NCI-H146 (cell line): ENCODE measurements around the gene COQ3.

Experiments used
- DNase-seq: peaks from one replicate; lab custom pipeline; 2025; lab: John Stamatoyannopoulos, UW

Gene COQ3

DNA sequence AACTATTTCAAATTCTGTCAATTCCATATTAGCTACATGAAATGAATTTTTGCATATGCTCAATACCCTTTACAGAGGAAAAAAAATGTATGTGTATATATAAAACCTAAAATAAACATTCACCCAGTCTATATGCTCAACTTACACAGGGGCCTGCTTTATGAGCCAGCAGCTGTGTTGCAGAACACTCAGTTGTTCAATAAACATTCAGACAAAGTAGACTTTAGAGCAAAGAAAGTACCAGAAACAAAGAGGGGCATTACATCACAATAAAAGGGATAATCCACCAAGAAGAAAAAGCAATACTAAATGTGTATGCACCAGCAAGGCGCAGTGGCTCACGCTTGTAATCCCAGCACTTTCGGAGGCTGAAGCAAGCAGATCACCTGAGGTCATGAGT lies 9.5 kb downstream of the COQ3 start:
- no peak for DNase-seq

- no peak for DNase-seq
These were observed 15.4 kb downstream of the COQ3 start for GRCh38 chr6:99378636-99379035.

DNA sequence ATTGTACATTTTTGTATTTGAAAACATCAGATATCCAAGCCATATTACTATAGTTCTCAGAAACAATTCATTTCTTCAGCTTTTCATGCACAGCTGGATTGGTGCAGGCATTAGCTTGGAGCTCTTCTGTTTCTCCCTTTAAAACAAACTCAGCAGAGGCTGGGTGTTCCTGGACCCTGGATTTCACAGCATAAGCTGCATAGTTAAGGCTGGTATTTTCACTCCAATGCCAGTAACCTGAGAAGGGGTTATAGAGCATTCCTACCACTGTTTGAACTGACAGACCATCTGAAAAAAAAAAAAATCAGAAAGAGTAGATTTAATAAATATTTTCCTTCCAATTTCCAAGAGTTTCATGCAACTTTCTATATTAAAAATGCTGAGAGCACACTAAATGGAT lies 24.5 kb downstream of the COQ3 start:
- DNase-seq: no peak

DNA sequence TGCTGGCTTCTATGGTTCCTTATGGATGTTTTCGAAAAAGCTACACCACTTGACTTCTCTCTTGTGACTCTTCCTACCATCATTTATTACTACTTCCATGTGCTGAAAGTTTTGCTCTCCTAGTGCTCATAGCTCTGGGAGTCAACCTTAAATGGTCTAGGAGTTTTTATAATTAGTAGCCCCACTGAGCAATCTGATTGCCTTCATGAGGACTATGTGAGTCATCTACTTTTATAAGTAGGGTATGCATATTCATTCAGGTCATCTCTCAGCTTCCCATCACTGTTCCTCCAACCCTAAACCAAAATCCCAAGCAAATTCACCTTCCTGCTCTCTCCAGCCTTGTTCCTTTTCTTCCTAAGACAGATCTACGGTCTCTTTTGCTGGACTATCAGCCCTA lies 27.1 kb downstream of the COQ3 start:
- DNase-seq: no peak

- no peak for DNase-seq
These were observed 30.0 kb downstream of the COQ3 start for GRCh38 chr6:99364026-99364425.

GRCh38 chr6:99362678-99363268 lies 31.2 kb downstream of the COQ3 start:
- no peak for DNase-seq

DNA sequence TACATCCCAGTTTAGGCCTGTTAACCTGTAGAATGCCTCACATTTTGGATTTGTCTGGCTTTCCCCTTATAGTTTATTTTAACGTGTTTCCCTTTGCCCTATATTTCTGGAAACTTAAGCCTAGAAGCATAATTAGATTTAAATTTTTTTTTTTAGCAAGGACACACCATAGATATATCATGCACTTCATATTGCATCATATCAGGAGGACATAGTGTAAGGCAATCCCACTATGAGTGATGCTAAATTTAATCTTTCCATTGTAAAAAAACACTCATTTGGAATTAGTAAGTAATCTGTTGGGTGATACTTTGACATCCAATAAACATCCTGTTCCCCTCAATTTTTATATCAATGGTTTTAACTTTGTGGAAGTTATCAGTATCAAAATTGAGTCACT lies 34.2 kb downstream of the COQ3 start:
- no peak for DNase-seq

DNA sequence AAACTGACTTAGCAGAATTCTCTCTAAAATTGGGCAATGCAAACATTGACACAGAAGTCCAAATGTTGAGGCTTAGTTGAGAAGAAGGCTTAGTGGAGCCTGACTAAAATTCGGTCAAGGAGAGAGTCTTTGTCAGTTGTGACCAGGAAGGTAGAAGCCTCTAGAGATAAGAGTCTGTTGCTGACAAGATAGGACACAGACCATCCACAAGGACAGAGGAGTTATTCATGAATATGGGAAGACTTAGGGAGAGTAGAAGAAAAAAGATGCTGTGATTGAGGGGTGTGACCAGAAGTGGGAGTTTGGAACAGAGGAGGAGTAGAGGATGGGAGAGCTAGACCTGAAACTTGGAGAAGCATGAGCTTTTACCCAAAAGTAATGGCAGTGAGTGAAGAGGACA lies 37.4 kb downstream of the COQ3 start:
- no peak for DNase-seq

GRCh38 chr6:99354983-99355382 lies 39.0 kb downstream of the COQ3 start:
- no peak for DNase-seq

DNA sequence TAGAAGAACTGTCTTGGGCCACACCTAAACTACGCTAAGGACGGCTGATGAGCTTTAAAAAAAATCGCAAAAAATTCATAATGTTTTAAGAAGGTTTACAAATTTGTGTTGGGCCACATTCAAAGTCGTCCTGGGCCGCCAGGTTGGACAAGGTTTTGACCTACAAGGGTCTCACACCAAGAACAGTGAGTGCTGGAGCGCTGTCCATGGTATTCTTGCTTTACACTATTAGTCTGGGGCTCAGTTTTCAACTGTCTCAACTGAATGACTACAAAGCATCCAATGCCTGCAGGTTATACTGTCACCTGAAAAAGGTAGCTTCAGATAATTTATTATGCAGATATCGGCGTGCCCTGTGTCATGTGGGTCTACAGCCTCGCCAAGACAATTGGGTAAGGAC lies 40.9 kb downstream of the COQ3 start:
- DNase-seq: no peak

GRCh38 chr6:99350573-99350972 lies 43.4 kb downstream of the COQ3 start:
- DNase-seq: peak; percentile 40

- peak; percentile 87 for DNase-seq
These were observed 44.5 kb downstream of the COQ3 start, which contains the start of gene FAXC for GRCh38 chr6:99349171-99350141. Gene FAXC, minus strand, starts transcription at chr6:99349674. Its CDS starts 302 bp downstream, at chr6:99349372.

- peak; percentile 63 for DNase-seq
These were observed 45.5 kb downstream of the COQ3 start for GRCh38 chr6:99348288-99349170.

- no peak for DNase-seq
These were observed 46.2 kb downstream of the COQ3 start for GRCh38 chr6:99347804-99348203.

GRCh38 chr6:99346595-99346994 lies 47.4 kb downstream of the COQ3 start:
- DNase-seq: no peak

- DNase-seq: no peak
These were observed 48.8 kb downstream of the COQ3 start for GRCh38 chr6:99345164-99345563.

- no peak for DNase-seq
These were observed 49.7 kb downstream of the COQ3 start for GRCh38 chr6:99344289-99344688.

DNA sequence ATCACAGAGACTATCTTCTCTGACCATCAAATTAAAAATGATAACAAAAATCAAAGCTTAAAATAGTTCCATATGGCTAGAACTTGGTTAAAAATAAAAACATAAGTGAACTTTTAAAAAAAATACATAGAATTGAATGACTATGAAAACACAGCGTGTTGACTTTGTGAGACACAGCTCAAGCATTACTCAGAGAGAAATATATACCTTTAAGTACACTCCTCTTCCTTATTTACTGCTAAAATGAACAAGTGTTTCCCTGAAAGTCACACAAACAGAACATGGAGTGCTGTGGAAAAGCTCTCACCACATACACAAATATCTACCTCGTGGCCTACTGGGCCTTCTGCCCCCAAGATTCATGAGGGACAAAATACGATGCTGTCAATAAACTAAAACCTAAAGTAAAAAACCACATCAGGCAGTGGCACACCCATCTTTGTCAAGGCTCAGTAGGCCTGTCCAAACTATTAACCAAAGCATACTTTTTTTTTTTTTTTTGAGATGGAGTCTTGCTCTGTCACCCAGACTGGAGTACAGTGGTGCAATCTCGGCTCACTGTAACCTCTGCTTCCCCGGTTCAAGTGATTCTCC lies 52.0 kb downstream of the COQ3 start:
- DNase-seq: no peak

DNA sequence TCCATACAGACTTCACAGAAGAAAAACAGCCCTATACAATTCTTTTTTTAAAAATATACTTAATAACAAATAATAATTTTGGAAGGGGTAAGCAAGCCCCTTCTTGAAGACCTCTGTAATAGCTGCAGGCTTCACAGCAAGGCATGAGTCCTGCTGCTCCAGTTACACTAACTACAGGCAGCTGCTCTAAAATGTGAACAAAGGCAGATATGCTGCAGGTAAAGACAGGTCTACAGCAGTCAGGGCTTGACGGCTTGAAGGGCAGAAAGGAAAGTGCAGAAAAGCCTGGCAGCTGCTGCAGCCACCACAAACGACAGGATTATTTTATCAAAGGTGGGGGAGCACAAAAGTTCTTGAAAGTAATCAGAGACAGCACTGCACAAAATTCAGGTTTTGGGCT lies 55.8 kb downstream of the COQ3 start:
- peak; percentile 38 for DNase-seq

GRCh38 chr6:99335298-99335697 lies 58.7 kb downstream of the COQ3 start:
- DNase-seq: peak; percentile 5

- peak; percentile 58 for DNase-seq
These were observed 59.4 kb downstream of the COQ3 start for GRCh38 chr6:99334526-99335127.

- no peak for DNase-seq
These were observed 60.9 kb downstream of the COQ3 start for GRCh38 chr6:99333068-99333467.
